Measurements from ENCODE around the gene TELO2. TPM values are rescaled to one million over a fixed set of nuclear protein-coding genes. Genes with fewer than 3 reads are reported as not detected.

TELO2 gene
- total RNA-seq, 2 experiments from 2014 or later = 29.7 to 30.8 TPM

GRCh38 chr16:1464894-1465566, 28.1 kb upstream of the TELO2 start:
- Mint-ChIP-seq H3K9me3 (no peaks in the 10 kb centered on the region), H3K4me3 (no peak overlapping the region), H3K4me1 (ENCODE audit: low read depth) (peaks cover 5% of the 10 kb centered on the region), H3K36me3 (ENCODE audit: low read depth) (peaks cover 22% of the 10 kb centered on the region), H3K27ac (no peak overlapping the region), H3K27me3 (no peaks in the 10 kb centered on the region)
- TF ChIP-seq, protein P1, sequence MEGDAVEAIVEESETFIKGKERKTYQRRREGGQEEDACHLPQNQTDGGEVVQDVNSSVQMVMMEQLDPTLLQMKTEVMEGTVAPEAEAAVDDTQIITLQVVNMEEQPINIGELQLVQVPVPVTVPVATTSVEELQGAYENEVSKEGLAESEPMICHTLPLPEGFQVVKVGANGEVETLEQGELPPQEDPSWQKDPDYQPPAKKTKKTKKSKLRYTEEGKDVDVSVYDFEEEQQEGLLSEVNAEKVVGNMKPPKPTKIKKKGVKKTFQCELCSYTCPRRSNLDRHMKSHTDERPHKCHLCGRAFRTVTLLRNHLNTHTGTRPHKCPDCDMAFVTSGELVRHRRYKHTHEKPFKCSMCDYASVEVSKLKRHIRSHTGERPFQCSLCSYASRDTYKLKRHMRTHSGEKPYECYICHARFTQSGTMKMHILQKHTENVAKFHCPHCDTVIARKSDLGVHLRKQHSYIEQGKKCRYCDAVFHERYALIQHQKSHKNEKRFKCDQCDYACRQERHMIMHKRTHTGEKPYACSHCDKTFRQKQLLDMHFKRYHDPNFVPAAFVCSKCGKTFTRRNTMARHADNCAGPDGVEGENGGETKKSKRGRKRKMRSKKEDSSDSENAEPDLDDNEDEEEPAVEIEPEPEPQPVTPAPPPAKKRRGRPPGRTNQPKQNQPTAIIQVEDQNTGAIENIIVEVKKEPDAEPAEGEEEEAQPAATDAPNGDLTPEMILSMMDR (IDR thresholded peaks at IDR 0.05) = no peak
- Histone ChIP-seq H3K4me1 (ENCODE audit: insufficient read depth, low read length) (no peaks in the 10 kb centered on the region), H3K4me3 (ENCODE audit: low read length) (no peak overlapping the region), H3K9me3 (ENCODE audit: control insufficient read depth in 1 of 2, insufficient read depth in 1 of 2, low read length in 2 of 2) (no peaks in the 10 kb centered on the region), H3K27me3 (ENCODE audit: control insufficient read depth in 1 of 2, insufficient read depth in 2 of 2, low read length in 2 of 2) (no peaks in the 10 kb centered on the region), H3K36me3 (ENCODE audit: insufficient read depth, low read length) (peaks cover 25% of the 10 kb centered on the region), H3K27ac (ENCODE audit: low read depth in 1 of 2, low read length in 2 of 2) (no peak overlapping the region)
- intact Hi-C loops (cut with DNase I, micrococcal nuclease) = no loop called here
- CTCF ChIA-PET = no interaction called here
- ATAC-seq (ENCODE audit: poor library complexity) (no peak), DNase-seq (no peak)
- POLR2A ChIA-PET = no interaction called here

- H3K4me3 Mint-ChIP-seq = no peak overlapping the region
- Histone ChIP-seq H3K9me3 (ENCODE audit: control insufficient read depth in 1 of 2, insufficient read depth in 1 of 2, low read length in 2 of 2) (no peaks in the 10 kb centered on the region), H3K27me3 (ENCODE audit: control insufficient read depth in 1 of 2, insufficient read depth in 2 of 2, low read length in 2 of 2) (no peaks in the 10 kb centered on the region), H3K36me3 (ENCODE audit: insufficient read depth, low read length) (peaks cover 20% of the 10 kb centered on the region), H3K4me3 (ENCODE audit: low read length) (no peak overlapping the region), H3K4me1 (ENCODE audit: insufficient read depth, low read length) (peaks cover 3% of the 10 kb centered on the region), H3K27ac (ENCODE audit: low read depth in 1 of 2, low read length in 2 of 2) (no peak overlapping the region)
- peaks cover 10% of the 10 kb centered on the region for H3K4me1 Mint-ChIP-seq (ENCODE audit: low read depth)
- intact Hi-C loops (cut with DNase I, micrococcal nuclease) = no loop called here
- no peaks in the 10 kb centered on the region for H3K27me3 Mint-ChIP-seq
- ChIA-PET POLR2A (no interaction called here), CTCF (no interaction called here)
- peaks cover 18% of the 10 kb centered on the region for H3K36me3 Mint-ChIP-seq (ENCODE audit: low read depth)
- DNase-seq (no peak), ATAC-seq (ENCODE audit: poor library complexity) (no peak)
- no peak overlapping the region for H3K27ac Mint-ChIP-seq
- TF ChIP-seq, protein P1 (IDR thresholded peaks at IDR 0.05) = no peak
- H3K9me3 Mint-ChIP-seq = no peaks in the 10 kb centered on the region
Observed at GRCh38 chr16:1465567-1465915, 27.6 kb upstream of the TELO2 start.

DNA sequence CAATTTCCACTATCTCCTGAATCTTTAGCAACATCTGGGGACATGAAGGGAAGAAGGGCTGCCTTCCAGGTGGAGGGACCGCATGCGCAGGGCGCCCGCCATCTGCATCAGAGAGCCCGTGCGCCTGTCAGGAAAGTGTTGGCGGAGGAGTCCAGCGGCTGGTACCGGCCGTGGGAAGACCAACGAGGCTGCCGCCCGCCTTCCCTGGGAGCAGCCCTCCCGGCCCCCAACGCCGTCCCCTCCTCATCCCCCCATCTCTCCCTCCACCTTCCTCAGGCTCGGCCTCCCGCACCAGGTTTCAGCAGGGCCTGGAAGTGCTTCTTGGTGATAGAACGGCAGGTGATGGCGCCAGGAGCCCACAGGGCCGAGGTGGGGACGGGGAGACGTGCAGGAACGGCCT, 27.1 kb upstream of the TELO2 start:
- no peaks in the 10 kb centered on the region for H3K27me3 ChIP-seq (ENCODE audit: control insufficient read depth in 1 of 2, insufficient read depth in 2 of 2, low read length in 2 of 2)
- peaks cover 8% of the 10 kb centered on the region for H3K4me1 ChIP-seq (ENCODE audit: insufficient read depth, low read length)
- CTCF ChIA-PET = interaction anchor here (0.7 kb wide), 1 partner anchor 675 kb away, joined by 5 read pairs; no protein-coding TSS in a partner anchor
- no peaks in the 10 kb centered on the region for H3K9me3 Mint-ChIP-seq
- peaks cover 13% of the 10 kb centered on the region for H3K36me3 Mint-ChIP-seq (ENCODE audit: low read depth)
- no peaks in the 10 kb centered on the region for H3K27me3 Mint-ChIP-seq
- no peak overlapping the region for H3K4me3 Mint-ChIP-seq
- ATAC-seq (ENCODE audit: poor library complexity) (no peak), DNase-seq (no peak)
- H3K27ac ChIP-seq (ENCODE audit: low read depth in 1 of 2, low read length in 2 of 2) = no peak overlapping the region
- intact Hi-C loops (cut with DNase I, micrococcal nuclease) = no loop called here
- H3K9me3 ChIP-seq (ENCODE audit: control insufficient read depth in 1 of 2, insufficient read depth in 1 of 2, low read length in 2 of 2) = no peaks in the 10 kb centered on the region
- peaks cover 15% of the 10 kb centered on the region for H3K4me1 Mint-ChIP-seq (ENCODE audit: low read depth)
- H3K36me3 ChIP-seq (ENCODE audit: insufficient read depth, low read length) = peaks cover 15% of the 10 kb centered on the region
- POLR2A ChIA-PET = no interaction called here
- no peak overlapping the region for H3K4me3 ChIP-seq (ENCODE audit: low read length)
- no peak overlapping the region for H3K27ac Mint-ChIP-seq
- TF ChIP-seq, protein P1 (IDR thresholded peaks at IDR 0.05) = no peak
